DND-41 (cell line): Measurements from ENCODE around the gene GSTP1.

Experiments used
- EZH2 ChIP-seq: IDR thresholded peaks from 3 replicates; pipeline ENCODE4 v1.6.1; 2012; ENCODE audit warnings: borderline replicate concordance, low read depth, mild to moderate bottlenecking, moderate library complexity, low read length, inconsistent platforms; ENCODE audit not compliant: severe bottlenecking
- TF ChIP-seq, protein P1 (sequence below): IDR thresholded peaks from 2 replicates; pipeline ENCODE4 v1.5.1; 2012; ENCODE audit warnings: borderline replicate concordance, low read length, moderate library complexity, mild to moderate bottlenecking; ENCODE audit not compliant: poor library complexity, severe bottlenecking; ENCODE audit errors: extremely low read depth

GRCh38 chr11:67596753-67597300 is 13.2 kb downstream of the GSTP1 start:
- TF ChIP-seq EZH2, result no peak
- TF ChIP-seq, protein P1, sequence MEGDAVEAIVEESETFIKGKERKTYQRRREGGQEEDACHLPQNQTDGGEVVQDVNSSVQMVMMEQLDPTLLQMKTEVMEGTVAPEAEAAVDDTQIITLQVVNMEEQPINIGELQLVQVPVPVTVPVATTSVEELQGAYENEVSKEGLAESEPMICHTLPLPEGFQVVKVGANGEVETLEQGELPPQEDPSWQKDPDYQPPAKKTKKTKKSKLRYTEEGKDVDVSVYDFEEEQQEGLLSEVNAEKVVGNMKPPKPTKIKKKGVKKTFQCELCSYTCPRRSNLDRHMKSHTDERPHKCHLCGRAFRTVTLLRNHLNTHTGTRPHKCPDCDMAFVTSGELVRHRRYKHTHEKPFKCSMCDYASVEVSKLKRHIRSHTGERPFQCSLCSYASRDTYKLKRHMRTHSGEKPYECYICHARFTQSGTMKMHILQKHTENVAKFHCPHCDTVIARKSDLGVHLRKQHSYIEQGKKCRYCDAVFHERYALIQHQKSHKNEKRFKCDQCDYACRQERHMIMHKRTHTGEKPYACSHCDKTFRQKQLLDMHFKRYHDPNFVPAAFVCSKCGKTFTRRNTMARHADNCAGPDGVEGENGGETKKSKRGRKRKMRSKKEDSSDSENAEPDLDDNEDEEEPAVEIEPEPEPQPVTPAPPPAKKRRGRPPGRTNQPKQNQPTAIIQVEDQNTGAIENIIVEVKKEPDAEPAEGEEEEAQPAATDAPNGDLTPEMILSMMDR, result no peak
